ENCODE results near the gene BDKRB1. TPM values are rescaled to one million over a fixed set of nuclear protein-coding genes. Genes with fewer than 3 reads are reported as not detected.

BDKRB1 gene
- total RNA-seq, 1 donor from 2014 or later: 0.20 TPM

GRCh38 chr14:96261772-96262655 lies 6.0 kb downstream of the BDKRB1 start:
- peaks cover 11% of the 10 kb centered on the region for H3K4me1 Mint-ChIP-seq (ENCODE audit: low read depth, unreplicated experiment)
- no peak for DNase-seq (ENCODE audit: low read depth)

GRCh38 chr14:96263347-96264199 lies 7.6 kb downstream of the BDKRB1 start:
- no peaks in the 10 kb centered on the region for H4K20me1 ChIP-seq (ENCODE audit: insufficient read depth, low read length)
- H3K4me1 Mint-ChIP-seq (ENCODE audit: low read depth, unreplicated experiment): peaks cover 15% of the 10 kb centered on the region
- no peak overlapping the region for H3K27ac Mint-ChIP-seq (ENCODE audit: unreplicated experiment)
- peaks cover 2% of the 10 kb centered on the region for H3K9me3 Mint-ChIP-seq (ENCODE audit: unreplicated experiment)
- no peak for FAIRE-seq
- no peaks in the 10 kb centered on the region for H3K79me2 ChIP-seq (ENCODE audit: insufficient read depth, low read length)
- DNase-seq (ENCODE audit: low read depth): no peak
- H3K4me3 Mint-ChIP-seq (ENCODE audit: unreplicated experiment): no peak overlapping the region
- H3K9ac ChIP-seq (ENCODE audit: low read length): no peak overlapping the region
- H3K9me3 ChIP-seq (ENCODE audit: insufficient read depth, low read depth, low read length): no peaks in the 10 kb centered on the region
- peaks cover 12% of the 10 kb centered on the region for H3K4me1 ChIP-seq (ENCODE audit: insufficient read depth, low read length)
- H3K27me3 Mint-ChIP-seq (ENCODE audit: low read depth, unreplicated experiment): peaks cover 13% of the 10 kb centered on the region
- H3K4me3 ChIP-seq (ENCODE audit: insufficient read depth, low read depth, low read length): no peak overlapping the region
- H3K27ac ChIP-seq (ENCODE audit: low read depth, low read length): no peak overlapping the region
- H3K27me3 ChIP-seq (ENCODE audit: insufficient read depth, low read length): peaks cover 4% of the 10 kb centered on the region
- H3K36me3 ChIP-seq (ENCODE audit: insufficient read depth, low read length): no peaks in the 10 kb centered on the region
- H3K36me3 Mint-ChIP-seq (ENCODE audit: low read depth, unreplicated experiment): peaks cover 3% of the 10 kb centered on the region
- H3K4me2 ChIP-seq (ENCODE audit: low read length): no peak overlapping the region
- TF ChIP-seq CTCF (IDR thresholded peaks at IDR 0.05; ENCODE audit: insufficient read depth, low read depth, low read length) (no peak), EZH2 (IDR thresholded peaks at IDR 0.05; ENCODE audit: insufficient read depth, low read length) (no peak)
- no peak overlapping the region for H2AFZ ChIP-seq (ENCODE audit: low read depth, low read length)

More at GRCh38 chr14:96261772-96262655, 6.0 kb downstream of the BDKRB1 start:
- Mint-ChIP-seq H3K27ac (ENCODE audit: unreplicated experiment) (no peak overlapping the region), H3K36me3 (ENCODE audit: low read depth, unreplicated experiment) (peaks cover 3% of the 10 kb centered on the region), H3K27me3 (ENCODE audit: low read depth, unreplicated experiment) (peaks cover 13% of the 10 kb centered on the region), H3K9me3 (ENCODE audit: unreplicated experiment) (peaks cover 2% of the 10 kb centered on the region), H3K4me3 (ENCODE audit: unreplicated experiment) (no peak overlapping the region)
- Histone ChIP-seq H4K20me1 (ENCODE audit: insufficient read depth, low read length) (no peaks in the 10 kb centered on the region), H3K4me1 (ENCODE audit: insufficient read depth, low read length) (no peaks in the 10 kb centered on the region), H3K4me3 (ENCODE audit: insufficient read depth, low read depth, low read length) (no peak overlapping the region), H3K27me3 (ENCODE audit: insufficient read depth, low read length) (peaks cover 7% of the 10 kb centered on the region), H3K27ac (ENCODE audit: low read depth, low read length) (no peak overlapping the region), H3K36me3 (ENCODE audit: insufficient read depth, low read length) (no peaks in the 10 kb centered on the region), H3K9me3 (ENCODE audit: insufficient read depth, low read depth, low read length) (no peaks in the 10 kb centered on the region), H3K4me2 (ENCODE audit: low read length) (no peak overlapping the region), H3K9ac (ENCODE audit: low read length) (no peak overlapping the region), H2AFZ (ENCODE audit: low read depth, low read length) (no peak overlapping the region), H3K79me2 (ENCODE audit: insufficient read depth, low read length) (no peaks in the 10 kb centered on the region)
- FAIRE-seq: no peak
- TF ChIP-seq CTCF (IDR thresholded peaks at IDR 0.05; ENCODE audit: insufficient read depth, low read depth, low read length) (no peak), EZH2 (IDR thresholded peaks at IDR 0.05; ENCODE audit: insufficient read depth, low read length) (no peak)
